ENCODE results near the gene RETREG3. TPM values are rescaled to one million over a fixed set of nuclear protein-coding genes. Genes with fewer than 3 reads are reported as not detected.

RETREG3 gene
- total and polyA plus RNA-seq, 9 of the 15 experiments (the other 6 are each of a cell fraction or from before 2014, with no cell fraction given), result 4.1 to 39.0 (median 16.9) TPM

GRCh38 chr17:42577532-42578281 is 31.5 kb downstream of the RETREG3 start, which contains the start of gene PSMC3IP (continued):
- TF ChIP-seq, protein P1, sequence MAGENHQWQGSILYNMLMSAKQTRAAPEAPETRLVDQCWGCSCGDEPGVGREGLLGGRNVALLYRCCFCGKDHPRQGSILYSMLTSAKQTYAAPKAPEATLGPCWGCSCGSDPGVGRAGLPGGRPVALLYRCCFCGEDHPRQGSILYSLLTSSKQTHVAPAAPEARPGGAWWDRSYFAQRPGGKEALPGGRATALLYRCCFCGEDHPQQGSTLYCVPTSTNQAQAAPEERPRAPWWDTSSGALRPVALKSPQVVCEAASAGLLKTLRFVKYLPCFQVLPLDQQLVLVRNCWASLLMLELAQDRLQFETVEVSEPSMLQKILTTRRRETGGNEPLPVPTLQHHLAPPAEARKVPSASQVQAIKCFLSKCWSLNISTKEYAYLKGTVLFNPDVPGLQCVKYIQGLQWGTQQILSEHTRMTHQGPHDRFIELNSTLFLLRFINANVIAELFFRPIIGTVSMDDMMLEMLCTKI (IDR thresholded peaks at IDR 0.05; ENCODE audit: partially characterized antibody), result no peak
- TF ChIP-seq NFIX (CRISPR knock-in tag; IDR thresholded peaks at IDR 0.05; ENCODE audit: low read depth), result no peak
- TF ChIP-seq MBD2 (IDR thresholded peaks at IDR 0.05; ENCODE audit: borderline replicate concordance, low read depth), result peak; percentile 86
- TF ChIP-seq, protein P2, sequence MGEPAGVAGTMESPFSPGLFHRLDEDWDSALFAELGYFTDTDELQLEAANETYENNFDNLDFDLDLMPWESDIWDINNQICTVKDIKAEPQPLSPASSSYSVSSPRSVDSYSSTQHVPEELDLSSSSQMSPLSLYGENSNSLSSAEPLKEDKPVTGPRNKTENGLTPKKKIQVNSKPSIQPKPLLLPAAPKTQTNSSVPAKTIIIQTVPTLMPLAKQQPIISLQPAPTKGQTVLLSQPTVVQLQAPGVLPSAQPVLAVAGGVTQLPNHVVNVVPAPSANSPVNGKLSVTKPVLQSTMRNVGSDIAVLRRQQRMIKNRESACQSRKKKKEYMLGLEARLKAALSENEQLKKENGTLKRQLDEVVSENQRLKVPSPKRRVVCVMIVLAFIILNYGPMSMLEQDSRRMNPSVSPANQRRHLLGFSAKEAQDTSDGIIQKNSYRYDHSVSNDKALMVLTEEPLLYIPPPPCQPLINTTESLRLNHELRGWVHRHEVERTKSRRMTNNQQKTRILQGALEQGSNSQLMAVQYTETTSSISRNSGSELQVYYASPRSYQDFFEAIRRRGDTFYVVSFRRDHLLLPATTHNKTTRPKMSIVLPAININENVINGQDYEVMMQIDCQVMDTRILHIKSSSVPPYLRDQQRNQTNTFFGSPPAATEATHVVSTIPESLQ (CRISPR knock-in tag; IDR thresholded peaks at IDR 0.05), result peak; percentile 89
- TF ChIP-seq RFX7 (CRISPR knock-in tag; IDR thresholded peaks at IDR 0.05), result no peak
- no peak for TF ChIP-seq RUNX1 (IDR thresholded peaks at IDR 0.05; ENCODE audit: low read depth)
- TF ChIP-seq NR2C2 (CRISPR knock-in tag; IDR thresholded peaks at IDR 0.05), result no peak
- peak; percentile 95 for TF ChIP-seq NR2C2 (tag; IDR thresholded peaks at IDR 0.05)
- TF ChIP-seq KLF10 (CRISPR knock-in tag; IDR thresholded peaks at IDR 0.05), result no peak
- no peak for TF ChIP-seq GATA2 (CRISPR knock-in tag; IDR thresholded peaks at IDR 0.05)
- TF ChIP-seq XRCC4 (IDR thresholded peaks at IDR 0.05; ENCODE audit: extremely low read depth, insufficient read depth, insufficient read length), result no peak
- TF ChIP-seq, protein P3, sequence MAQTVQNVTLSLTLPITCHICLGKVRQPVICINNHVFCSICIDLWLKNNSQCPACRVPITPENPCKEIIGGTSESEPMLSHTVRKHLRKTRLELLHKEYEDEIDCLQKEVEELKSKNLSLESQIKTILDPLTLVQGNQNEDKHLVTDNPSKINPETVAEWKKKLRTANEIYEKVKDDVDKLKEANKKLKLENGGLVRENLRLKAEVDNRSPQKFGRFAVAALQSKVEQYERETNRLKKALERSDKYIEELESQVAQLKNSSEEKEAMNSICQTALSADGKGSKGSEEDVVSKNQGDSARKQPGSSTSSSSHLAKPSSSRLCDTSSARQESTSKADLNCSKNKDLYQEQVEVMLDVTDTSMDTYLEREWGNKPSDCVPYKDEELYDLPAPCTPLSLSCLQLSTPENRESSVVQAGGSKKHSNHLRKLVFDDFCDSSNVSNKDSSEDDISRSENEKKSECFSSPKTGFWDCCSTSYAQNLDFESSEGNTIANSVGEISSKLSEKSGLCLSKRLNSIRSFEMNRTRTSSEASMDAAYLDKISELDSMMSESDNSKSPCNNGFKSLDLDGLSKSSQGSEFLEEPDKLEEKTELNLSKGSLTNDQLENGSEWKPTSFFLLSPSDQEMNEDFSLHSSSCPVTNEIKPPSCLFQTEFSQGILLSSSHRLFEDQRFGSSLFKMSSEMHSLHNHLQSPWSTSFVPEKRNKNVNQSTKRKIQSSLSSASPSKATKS (CRISPR knock-in tag; IDR thresholded peaks at IDR 0.05), result no peak
- no peak for TF ChIP-seq HDAC3 (IDR thresholded peaks at IDR 0.05; ENCODE audit: borderline replicate concordance, partially characterized antibody)
- no peak for TF ChIP-seq KLF1 (tag; IDR thresholded peaks at IDR 0.05)
- TF ChIP-seq ZNF764 (CRISPR knock-in tag; IDR thresholded peaks at IDR 0.05; ENCODE audit: low read depth), result no peak
- TF ChIP-seq, protein P4, sequence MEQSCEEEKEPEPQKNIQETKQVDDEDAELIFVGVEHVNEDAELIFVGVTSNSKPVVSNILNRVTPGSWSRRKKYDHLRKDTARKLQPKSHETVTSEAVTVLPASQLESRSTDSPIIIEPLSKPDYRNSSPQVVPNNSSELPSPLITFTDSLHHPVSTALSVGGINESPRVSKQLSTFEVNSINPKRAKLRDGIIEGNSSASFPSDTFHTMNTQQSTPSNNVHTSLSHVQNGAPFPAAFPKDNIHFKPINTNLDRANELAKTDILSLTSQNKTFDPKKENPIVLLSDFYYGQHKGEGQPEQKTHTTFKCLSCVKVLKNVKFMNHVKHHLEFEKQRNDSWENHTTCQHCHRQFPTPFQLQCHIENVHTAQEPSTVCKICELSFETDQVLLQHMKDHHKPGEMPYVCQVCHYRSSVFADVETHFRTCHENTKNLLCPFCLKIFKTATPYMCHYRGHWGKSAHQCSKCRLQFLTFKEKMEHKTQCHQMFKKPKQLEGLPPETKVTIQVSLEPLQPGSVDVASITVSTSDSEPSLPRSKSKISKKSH (CRISPR knock-in tag; IDR thresholded peaks at IDR 0.05), result no peak
- TF ChIP-seq ILF3 (IDR thresholded peaks at IDR 0.05; ENCODE audit: borderline replicate concordance), result no peak
- no peak for TF ChIP-seq CCAR2 (IDR thresholded peaks at IDR 0.05; ENCODE audit: low read depth, low read length)
- peak; percentile 87 for TF ChIP-seq SUPT5H (IDR thresholded peaks at IDR 0.05)
- no peak for TF ChIP-seq ZFP91 (CRISPR knock-in tag; IDR thresholded peaks at IDR 0.05)
- TF ChIP-seq NFE2 (IDR thresholded peaks at IDR 0.05; ENCODE audit: low read depth), result no peak
